IPS DF 19.7 (cell line): ENCODE data around the gene TIMM22.

ENCODE experiments used
- DNase-seq: peaks from one replicate; pipeline ENCODE4 v3.0.0-alpha.2; 2013; ENCODE audit warnings: low read depth, low spot score

Gene TIMM22

DNA sequence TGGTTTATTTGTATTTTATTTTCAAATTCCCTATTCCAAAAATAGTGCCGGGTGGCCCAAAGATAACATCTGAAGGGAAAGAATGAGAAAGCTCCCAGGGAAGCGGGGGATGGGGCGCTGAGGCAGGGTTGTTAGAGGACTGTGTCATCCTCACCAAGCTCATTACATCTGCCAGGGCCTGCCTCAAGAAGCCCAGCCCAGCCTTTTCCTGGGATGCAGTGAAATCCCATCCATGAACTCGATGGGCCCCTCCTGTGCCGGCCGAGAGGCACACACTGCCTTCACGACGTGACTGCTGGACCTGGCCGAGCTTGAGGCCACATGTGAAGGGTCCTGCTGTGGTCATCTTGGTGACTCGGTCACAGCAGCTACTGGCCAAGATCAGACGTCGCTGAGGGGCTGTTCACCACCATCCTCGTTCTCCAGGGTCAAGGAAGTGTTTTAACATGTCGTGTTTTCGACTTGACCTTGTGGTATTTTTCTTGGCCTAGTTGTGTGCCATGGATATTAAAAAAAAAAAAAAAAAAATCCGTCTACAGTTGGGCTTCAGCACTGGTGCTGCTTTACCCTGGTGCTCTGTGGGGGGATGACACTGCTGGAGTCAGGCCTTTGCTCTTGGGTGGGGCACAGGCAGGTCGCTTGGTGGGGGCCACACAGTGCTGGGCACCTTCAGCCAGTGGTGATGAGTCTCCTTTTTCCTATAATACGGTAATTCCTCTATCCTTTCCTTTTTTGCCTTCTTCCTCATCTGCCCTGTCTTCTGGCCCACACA lies 4.9 kb downstream of the TIMM22 start:
- no peak for DNase-seq

- DNase-seq = no peak
Measured at GRCh38 chr17:1002412-1002753, 5.5 kb downstream of the TIMM22 start.

- DNase-seq = no peak
Measured at GRCh38 chr17:1002771-1003555, 6.0 kb downstream of the TIMM22 start.

DNA sequence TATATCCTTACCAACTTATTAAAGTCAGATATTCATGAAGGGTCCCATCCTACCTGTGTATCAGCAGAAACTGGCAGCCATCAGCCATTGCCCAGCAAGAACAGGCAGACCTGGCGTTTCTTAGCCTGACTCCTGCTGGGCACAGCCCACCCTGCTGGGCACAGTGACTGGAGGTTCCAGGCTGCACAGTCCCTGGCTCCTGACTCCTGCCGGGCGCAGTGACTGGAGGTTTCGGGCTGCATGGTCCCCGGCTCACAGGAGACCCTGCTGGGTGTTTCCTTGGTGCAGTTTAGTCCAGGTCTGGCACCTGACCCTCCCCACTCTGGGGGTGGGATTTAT lies 6.7 kb downstream of the TIMM22 start:
- DNase-seq = no peak

- no peak for DNase-seq
Measured at GRCh38 chr17:1003972-1004768, 7.2 kb downstream of the TIMM22 start.

DNA sequence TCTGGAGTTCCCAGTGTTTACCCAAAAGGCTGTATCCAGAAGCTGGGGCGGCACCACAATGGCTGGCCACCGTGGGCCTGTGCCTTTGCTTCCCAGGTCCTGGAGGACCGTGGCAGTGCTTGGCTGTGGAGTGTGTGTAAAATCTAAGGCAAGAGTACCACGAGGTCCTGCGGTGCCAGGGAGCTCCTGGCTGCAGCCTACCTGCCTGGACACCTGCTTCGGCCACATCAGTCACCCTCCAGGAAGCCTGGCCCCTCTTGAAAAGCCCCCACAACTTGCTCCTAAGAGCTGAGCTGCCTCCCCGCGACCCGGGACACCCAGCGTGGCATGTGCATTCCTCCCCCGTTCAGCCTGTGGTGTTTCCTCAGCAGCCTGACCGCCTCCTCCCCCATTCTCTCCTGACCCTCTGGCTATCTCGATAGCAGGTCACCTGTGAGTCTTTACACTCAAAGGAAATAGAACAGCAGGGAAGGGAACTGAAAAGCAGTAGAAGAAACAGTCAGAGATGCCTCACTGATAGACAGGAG lies 7.9 kb downstream of the TIMM22 start:
- DNase-seq = no peak

- DNase-seq = no peak
Measured at GRCh38 chr17:1005361-1005946, 8.5 kb downstream of the TIMM22 start.

- no peak for DNase-seq
Measured at GRCh38 chr17:1006054-1006453, 9.1 kb downstream of the TIMM22 start.

- DNase-seq = no peak
Measured at GRCh38 chr17:1007310-1008007, 10.5 kb downstream of the TIMM22 start.

GRCh38 chr17:1008008-1008761 lies 11.3 kb downstream of the TIMM22 start:
- no peak for DNase-seq

- DNase-seq = no peak
Measured at GRCh38 chr17:1009229-1010085, 12.5 kb downstream of the TIMM22 start.

DNA sequence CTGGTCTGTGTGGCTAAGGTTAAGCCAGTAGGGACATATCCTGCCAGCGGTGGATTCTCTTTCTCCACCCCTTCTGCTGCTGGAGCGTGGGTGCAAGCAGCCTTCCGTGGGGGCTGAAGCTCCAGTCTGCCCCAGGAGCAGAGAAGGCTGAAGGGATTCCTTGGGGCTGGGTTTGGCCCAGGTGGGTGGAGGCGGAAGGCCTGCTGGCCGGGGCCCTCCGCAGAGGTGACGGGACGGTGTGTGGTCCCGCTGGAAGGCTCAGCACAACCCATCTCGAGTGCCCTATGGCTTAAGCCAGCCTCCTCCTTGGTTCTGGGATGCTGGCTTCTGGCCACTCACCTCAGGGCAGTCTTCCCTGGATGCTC lies 13.1 kb downstream of the TIMM22 start:
- no peak for DNase-seq

DNA sequence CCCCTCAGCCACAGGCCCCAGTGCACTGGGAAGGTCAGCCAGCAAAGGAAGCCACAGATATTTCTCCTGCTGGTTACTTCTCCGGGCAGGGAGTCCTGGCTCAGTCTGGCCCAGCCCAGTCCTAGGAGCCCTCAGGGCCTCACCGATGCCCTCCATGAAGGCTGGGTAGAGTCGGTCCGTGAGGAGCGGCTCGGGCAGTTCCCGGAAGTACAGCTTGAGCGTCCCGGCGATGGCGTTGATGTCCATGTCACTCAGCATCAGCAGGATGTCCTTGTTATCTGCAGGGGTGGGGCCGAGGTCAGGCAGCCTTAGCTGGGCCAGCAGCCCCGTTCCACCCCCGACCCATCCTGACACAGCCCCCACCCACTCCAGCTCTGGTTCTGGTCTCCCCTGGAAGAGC lies 13.7 kb downstream of the TIMM22 start:
- no peak for DNase-seq

DNA sequence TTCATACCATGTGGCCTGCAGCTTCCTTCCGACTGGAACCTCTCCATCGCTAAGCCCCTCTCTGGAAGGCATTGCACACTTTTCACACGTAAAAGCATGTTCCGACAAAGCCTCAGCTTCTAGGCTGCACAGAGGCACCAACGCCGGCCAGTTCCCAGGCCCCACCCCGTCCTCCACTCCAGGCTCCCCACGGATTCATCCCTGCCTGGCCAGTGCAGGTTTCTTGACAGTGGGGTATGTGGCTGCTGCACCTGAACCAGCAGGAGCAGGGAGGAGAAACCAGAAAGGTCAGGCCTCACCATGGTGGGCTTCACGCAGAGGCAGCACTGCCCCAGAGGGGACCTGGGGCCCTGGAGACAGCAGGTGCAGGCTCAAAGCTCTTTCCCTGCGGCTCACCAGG lies 14.2 kb downstream of the TIMM22 start:
- DNase-seq = no peak

- no peak for DNase-seq
Measured at GRCh38 chr17:1011760-1012735, 15.1 kb downstream of the TIMM22 start.

DNA sequence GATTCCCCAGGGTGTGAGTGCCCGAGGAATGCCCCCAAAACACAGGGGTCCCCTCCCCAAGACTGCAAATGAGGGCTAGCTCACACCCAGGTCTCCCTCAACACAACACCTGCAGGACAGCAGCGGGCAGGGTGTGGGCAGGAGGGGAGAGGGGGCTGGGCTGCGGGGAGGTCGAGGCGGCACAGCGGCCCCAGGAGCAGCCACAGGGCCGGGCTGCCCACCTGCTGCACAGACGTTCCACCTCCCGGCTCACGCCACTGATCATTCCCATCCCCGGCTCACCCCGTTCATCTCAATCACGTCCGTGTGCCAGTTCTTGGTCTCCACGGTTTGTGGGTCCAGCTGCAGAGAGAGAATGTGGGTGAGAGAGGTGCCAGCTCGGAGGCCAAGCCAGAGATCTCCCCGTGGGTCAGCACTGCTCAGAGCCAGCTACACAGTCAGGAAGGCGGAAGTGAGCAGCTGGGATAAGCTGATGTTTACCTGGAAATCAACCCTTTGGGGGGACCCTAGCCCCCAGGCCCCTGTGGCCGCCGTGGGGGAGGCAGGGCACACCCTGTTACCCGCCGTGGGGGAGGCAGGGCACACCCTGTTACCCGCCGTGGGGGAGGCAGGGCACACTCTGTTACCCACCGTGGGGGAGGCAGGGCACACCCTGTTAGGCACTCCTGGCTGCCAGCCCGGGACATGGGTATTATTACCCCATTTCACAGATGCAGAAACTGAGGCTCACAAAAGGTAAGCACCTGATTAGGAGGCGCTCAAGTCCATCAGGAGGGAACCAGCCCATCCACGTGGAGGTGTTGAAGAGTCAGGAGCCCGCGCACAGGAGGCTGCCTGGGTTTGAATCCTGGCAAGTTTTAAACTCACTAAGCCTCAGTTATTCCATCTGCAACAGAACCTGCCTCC lies 16.1 kb downstream of the TIMM22 start:
- DNase-seq = no peak

GRCh38 chr17:1013729-1014090 lies 16.8 kb downstream of the TIMM22 start:
- no peak for DNase-seq

DNA sequence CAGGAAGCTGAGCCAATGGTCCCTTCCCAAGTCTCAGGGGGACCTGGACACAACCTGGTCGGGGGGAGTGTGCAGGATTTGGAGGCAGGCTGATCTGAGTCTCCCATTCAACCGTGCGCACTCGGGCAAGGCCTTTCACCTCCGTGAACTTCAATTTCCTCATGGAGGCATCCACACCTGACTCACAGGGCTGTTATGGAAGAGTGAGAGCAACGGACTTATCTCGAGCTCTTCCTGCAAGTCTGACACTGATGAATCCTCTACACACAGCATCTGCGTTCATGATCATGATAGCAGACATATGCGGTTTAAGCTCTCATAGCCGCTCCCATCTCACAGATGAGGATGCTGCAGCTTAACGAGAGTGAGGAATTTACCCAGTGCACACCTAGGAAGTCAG lies 21.6 kb downstream of the TIMM22 start:
- no peak for DNase-seq
